ENCODE results near the gene TYW1. TPM values are rescaled to one million over a fixed set of nuclear protein-coding genes. Genes with fewer than 3 reads are reported as not detected.
"Not testable (repeated sequence)": the region's sequence is repeated elsewhere in the genome, so short reads cannot be mapped to it uniquely, and the experiment has no call there.

Gene TYW1
- total RNA-seq, 1 donor from 2014 or later = 22.7 TPM

DNA sequence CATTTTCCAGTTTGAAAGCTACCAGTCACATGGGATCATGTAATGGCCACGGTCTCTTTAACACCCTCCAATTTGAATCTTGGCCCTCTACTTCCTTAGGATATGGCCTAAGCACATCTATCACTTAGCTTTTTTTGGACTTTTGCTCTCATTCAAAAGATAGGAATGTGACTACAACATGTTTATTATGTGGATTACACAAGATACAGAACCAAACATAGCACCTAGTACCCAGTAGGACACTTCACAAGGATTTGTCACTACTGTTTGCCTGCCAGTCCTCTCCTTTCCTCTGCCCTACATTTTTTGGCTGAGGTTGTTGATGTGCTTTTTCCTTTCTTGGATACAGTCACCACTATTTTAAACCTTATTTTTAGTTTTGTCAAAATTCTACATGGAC, 233.4 kb downstream of the TYW1 start:
- intact Hi-C loops (cut with micrococcal nuclease) = not testable (repeated sequence)

DNA sequence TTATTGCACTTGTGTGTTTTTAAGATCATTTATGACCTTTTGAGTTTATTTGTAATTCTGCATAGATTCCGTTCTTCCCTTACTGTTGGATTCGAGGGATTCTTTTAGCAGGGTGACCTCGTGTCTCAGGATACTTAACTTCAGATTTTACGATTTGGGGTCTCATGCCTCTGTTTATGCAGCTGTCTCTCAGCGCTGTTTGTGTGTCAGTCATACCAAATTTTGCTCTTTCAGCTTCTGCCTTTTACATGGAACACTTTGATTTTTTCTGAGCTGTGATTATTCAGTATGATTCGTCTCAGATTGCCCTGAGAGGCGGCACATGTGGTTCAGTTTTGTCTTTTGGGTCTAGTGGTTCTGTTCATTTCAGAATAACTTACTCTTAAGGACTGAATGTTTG, 236.9 kb downstream of the TYW1 start:
- intact Hi-C loops (cut with micrococcal nuclease) = not testable (repeated sequence)

DNA sequence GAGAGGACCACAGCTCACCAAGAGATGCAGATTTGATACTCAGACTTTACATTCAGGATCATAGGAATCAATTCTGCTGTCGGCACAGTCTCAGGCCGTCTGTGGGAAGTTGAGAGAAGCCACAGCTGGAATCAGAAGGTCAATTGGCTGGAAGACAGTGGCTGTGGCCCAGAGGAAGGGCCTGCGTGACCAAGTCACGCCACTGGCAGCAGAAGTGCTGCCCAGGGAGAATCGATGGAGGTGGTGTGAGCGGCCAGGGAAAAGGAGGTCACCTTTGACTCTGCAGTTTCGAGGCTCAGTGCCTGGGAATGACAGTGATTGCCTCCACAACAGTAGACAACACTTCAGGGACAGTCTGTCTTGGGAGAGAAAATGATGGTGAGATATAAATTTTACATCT, 239.6 kb downstream of the TYW1 start:
- intact Hi-C loops (cut with micrococcal nuclease) = not testable (repeated sequence)

DNA sequence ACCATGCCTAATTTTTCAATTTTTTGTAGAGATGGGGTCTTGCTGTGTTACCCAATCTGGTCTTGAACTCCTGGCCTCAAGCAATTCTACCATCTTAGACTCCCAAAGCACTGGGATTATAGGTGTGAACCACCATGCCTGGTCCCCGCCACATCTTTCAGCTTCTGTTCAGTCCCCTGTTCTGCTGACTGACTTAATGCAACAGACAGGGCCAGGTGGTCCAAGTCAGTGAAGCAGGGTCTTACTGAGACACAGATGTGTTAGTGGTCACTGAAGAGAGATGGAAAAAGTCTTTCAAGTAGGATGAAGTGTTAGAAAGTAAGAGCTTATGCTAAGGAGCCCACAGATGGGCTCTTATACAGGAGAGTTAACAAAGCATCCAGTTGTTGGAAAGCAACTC, 246.2 kb downstream of the TYW1 start:
- intact Hi-C loops (cut with micrococcal nuclease) = not testable (repeated sequence)

DNA sequence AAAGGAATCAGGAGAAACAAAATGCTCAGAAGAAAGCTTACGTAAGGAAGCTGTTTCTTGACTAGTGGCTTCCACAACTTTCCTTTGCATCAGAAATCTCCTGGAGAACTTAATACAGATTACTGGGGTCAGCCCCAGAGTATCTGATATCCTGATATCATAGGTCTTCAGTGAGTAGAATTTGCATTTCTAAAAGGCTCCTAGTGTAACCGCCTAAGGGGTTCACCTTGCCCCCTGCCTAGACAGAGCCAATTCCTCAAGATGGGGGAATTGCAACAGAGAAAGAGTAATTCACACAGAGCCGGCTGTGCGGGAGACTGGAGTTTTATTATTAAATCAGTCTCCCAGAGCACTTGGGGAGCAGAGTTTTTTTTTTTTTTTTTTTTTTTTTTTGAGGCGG, 251.7 kb downstream of the TYW1 start:
- intact Hi-C loops (cut with micrococcal nuclease) = not testable (repeated sequence)

DNA sequence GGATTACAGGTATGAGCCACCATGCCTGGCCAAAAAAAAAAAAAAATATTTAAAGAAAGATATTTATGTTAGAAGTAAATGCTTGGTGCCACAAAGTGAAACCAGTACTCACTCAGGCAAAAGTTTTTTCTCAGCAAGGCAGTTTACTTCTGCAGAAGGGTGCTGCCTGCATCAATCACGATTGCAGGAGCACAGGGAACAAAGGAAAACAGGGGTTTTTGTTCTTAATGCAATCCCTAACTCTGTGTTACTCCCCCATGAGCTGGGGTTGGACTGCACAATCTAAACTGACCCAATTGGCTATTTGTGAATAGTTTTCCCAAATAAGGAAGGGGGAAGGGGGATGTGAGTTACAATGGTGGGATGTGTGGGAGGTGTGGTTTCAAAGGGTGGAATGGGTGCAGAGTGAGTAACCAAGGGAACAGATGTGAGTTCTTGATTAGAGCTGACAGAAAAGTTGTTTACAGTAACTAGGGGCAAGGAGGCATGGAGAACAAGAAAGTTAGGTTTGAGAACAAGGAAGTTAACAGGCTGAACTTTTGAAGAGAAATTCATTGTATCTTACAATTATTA, 255.4 kb downstream of the TYW1 start:
- intact Hi-C loops (cut with micrococcal nuclease) = no loop called here

DNA sequence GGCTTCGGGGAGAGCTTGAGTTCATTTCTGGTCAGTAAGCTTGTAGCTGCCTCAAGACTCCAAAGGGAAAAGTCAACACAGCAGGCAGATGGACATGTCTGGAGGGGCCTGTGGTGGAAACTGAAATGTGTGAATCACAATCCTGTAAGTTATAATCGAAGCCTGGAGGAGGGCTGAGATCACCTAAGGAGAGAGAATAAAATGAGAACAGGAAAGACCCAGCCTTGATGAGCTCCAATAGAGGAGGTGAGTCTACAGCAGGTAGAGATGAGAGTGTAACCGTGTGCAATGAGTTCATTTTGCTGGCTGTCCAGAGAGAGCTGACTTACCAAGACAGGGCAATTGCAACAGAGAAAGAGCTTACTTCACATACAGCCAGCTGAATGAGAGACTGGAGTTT, 258.4 kb downstream of the TYW1 start:
- intact Hi-C loops (cut with micrococcal nuclease) = not testable (repeated sequence)

DNA sequence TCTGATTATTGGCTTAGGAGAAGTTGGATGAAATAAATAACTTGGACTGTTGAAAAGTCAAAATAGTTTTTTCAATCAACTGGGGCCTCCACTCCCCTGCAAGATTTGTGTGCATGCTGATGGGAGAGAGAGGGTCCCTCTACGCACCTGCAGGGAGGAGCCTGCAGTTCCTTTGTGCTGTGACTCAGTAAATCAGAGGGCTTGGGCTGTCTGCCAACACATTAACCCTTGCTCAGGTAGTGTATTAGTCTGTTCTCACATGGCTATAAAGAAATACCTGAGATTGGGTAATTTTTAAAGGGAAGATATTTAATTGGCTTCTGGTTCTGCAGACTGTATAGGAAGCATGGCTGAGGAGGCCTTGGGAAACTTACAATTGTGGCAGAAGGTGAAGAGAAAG, 261.1 kb downstream of the TYW1 start:
- intact Hi-C loops (cut with micrococcal nuclease) = not testable (repeated sequence)

DNA sequence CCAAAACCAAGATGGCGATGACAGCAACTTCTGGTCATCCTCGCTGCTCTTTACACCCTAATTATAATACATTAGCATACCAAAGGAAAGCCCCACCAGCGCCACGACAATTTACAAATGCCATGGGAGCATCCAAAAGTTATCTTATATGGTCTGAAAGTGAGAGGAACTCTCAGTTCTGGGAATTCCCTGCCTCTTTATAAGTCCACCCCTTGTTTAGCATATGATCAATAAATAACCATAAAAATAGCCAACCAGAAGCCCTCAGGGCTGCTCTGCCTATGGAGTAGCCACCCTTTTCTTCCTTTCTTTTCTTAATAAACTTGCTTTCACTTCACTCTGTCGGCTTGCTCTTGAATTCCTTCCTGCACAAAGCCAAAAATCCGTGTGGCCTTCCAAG, 262.7 kb downstream of the TYW1 start:
- intact Hi-C loops (cut with micrococcal nuclease) = not testable (repeated sequence)

DNA sequence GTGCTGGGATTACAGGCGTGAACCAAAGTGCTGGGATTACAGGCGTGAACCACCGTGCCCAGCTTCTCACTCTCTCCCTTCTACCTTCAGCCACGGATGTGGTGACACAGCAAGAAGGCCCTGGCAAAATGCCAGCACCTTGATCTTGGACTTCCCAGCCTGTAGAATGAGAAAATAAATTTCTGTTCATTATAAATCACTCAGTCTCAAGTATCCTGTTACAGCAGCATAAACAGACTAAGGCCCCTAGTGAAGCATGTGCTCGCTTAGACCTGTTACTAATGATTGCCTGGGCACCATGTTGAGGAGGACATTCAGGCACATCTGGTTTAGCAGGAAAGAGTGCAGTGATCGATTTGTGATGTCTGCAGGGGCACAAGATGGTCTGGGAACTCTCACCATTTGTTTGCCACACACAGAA, 263.5 kb downstream of the TYW1 start:
- intact Hi-C loops (cut with micrococcal nuclease) = not testable (repeated sequence)

DNA sequence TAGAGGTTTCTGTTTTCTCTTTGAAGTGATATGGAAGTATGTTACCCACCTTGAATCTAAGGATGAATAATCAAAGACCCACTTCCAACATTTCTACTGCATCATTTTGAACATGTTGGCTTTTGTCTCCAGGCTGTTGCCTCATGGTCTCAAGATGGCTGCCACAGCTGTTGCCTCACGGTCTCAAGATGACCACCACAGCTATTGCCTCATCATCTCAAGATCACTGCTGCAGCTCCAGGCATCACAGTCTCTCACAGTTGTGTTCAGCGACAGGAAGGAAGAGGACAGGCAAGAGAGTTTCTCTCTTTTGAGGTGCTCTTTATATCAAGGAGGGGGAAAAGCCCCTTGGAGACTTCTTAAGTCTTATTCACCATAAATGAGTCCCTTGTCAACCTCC, 267.4 kb downstream of the TYW1 start:
- intact Hi-C loops (cut with micrococcal nuclease) = not testable (repeated sequence)

DNA sequence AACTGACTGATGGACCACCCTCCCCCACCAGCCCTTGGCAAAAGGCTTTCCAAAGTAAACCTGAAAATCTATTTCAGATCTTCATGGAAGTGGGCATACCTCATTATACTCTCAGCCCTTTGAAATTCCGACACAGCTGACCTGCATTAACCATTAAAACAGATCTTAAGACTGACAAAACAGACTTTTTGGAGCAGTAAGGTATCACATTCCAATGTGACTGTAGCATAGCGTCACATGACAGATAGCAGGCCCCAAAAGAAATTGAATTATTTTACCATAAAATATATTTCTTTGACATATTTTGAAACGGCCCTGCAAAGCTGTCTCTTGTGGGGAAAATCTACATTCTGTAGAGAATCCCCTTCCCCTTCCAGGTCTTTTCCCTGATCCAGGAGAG, 269.4 kb downstream of the TYW1 start:
- intact Hi-C loops (cut with micrococcal nuclease) = not testable (repeated sequence)

DNA sequence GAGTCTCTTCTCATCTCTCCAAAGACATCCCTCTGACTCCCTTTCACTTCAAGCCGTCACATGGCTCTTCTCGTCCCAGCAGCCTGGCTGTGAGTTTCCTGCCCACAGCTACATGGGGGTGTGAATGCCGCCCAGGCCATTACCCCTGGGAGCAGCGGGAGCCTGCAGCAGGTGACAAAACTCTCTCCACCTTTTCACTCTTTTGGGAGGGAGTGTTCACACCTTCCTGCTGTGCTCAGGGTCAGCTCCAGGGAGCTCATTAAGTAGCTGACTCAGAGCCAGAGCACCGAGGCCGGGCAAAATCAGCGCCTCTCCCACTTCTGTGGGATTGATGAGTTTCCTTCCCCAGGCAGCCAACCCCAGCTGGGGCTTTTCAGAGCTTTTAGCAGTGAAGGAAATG, 271.3 kb downstream of the TYW1 start:
- intact Hi-C loops (cut with micrococcal nuclease) = no loop called here

DNA sequence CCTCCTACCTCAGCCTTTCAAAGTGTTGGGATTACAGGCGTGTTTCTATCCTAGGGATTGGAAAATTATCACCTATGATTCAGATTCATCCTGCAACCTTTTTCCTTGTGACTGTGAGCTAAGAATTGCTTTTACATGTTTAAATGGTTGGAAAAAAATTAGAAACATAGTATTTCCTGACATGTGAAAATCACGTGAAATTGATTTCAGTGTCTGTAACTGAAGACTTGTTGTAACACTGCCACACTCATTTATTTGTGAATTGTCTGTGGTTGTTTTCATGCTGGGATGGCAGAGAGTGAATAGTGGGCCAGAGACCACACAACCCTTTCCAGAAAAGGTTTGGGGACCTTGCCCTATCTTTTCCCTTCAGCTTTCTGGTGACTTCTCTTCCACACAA, 273.3 kb downstream of the TYW1 start:
- intact Hi-C loops (cut with micrococcal nuclease) = not testable (repeated sequence)

Other genes with a start within 250 kb of the TYW1 start
- 97.4 and 101 TPM in 2 replicates for gene TMEM248, start 75.6 kb upstream of the TYW1 start, total RNA-seq
- gene SBDS, start 1.2 kb upstream of the TYW1 start, total RNA-seq = 41.6 and 42.4 TPM in 2 replicates

Data from T-helper 1 cell treated with Interleukin-12 subunit alpha and Interleukin-12 subunit beta and Interleukin-4 antibody, amounts not matched to agents 30 ng/mL and 1 ng/mL, for 36 hours (primary cell).